Kidney epithelial cell (primary cell): Measurements from ENCODE around the gene TMEM208. TPM values are rescaled to one million over a fixed set of nuclear protein-coding genes. Genes with fewer than 3 reads are reported as not detected.

ENCODE experiments used
- DNase-seq: peaks from one replicate; pipeline ENCODE4 v3.0.0-alpha.2; 2010; ENCODE audit warnings: low read depth
- H3K27me3 ChIP-seq: 2 replicates; pipeline ENCODE4 v1.6.0; 2011; ENCODE audit warnings: low read length; ENCODE audit not compliant: control insufficient read depth, insufficient read depth
- H3K36me3 ChIP-seq: 2 replicates; pipeline ENCODE4 v1.5.1; 2011; ENCODE audit warnings: low read length; ENCODE audit not compliant: control insufficient read depth, insufficient read depth
- H3K4me3 ChIP-seq: 2 replicates; pipeline ENCODE4 v1.5.1; 2011; ENCODE audit warnings: low read depth, mild to moderate bottlenecking, control low read depth, low read length
- total RNA-seq: library from RNA; depleted of rRNA; stranded (reverse); fragments of >200 nt; gene quantifications from 2 replicates; pipeline ENCODE4 v1.2.3, GENCODE V29; 2015
- TF ChIP-seq, protein P1 (sequence below): IDR thresholded peaks from 2 replicates; pipeline ENCODE4 v1.5.1; 2011; ENCODE audit warnings: mild to moderate bottlenecking, moderate library complexity, low read length, control low read depth, inconsistent platforms; ENCODE audit not compliant: insufficient read depth, poor library complexity, severe bottlenecking

Gene TMEM208
- 55.9 and 59.3 TPM in 2 replicates for total RNA-seq

DNA sequence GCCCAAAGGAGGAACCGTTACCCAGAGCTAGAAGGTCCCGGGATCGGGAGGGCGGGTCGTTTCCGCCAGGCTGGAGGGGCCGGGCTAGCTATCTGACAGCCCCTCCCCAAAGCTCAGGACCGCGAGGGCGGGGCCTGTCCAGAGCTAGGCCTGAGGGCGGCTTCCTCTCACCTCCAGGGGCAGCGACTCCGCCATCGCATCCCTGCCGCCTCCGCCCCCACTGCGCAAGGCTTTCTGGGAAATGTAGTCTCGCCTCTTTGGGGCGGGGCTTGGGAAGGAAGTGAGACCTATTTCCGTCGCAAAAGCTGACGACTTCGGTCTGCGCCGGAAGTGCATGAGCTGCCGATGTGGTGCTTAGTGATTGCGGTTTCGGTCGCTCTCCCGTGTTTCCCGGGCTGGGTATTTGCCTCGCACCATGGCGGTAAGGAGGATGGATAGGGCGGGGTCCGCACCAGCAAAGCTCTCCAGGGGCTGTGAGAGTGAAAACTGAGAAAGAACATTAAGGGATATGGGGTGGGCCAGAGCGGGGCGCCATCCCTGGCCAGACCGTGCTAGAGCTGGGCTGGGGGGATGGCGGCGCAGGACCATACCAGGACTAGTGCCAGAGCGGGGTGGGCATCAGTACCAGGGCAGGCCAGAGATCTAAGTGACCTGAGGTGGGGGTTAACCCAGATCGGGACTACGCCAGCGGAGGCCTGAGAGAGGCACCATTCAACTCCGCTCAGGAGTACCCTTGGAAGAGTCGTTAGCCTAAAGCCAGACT, at the start of gene TMEM208:
TSS of gene TMEM208 (plus strand) at position 327 of the 763 bp plus-strand sequence. CDS start at position 416, 89 bp downstream.
- DNase-seq = peak; percentile 93
- Histone ChIP-seq H3K36me3 (peaks cover 4% of the 10 kb centered on the region), H3K4me3 (peak within 1 kb of the TSS; percentile 99), H3K27me3 (no peaks in the 10 kb centered on the region)
- TF ChIP-seq, protein P1, sequence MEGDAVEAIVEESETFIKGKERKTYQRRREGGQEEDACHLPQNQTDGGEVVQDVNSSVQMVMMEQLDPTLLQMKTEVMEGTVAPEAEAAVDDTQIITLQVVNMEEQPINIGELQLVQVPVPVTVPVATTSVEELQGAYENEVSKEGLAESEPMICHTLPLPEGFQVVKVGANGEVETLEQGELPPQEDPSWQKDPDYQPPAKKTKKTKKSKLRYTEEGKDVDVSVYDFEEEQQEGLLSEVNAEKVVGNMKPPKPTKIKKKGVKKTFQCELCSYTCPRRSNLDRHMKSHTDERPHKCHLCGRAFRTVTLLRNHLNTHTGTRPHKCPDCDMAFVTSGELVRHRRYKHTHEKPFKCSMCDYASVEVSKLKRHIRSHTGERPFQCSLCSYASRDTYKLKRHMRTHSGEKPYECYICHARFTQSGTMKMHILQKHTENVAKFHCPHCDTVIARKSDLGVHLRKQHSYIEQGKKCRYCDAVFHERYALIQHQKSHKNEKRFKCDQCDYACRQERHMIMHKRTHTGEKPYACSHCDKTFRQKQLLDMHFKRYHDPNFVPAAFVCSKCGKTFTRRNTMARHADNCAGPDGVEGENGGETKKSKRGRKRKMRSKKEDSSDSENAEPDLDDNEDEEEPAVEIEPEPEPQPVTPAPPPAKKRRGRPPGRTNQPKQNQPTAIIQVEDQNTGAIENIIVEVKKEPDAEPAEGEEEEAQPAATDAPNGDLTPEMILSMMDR = peak; percentile 2

DNA sequence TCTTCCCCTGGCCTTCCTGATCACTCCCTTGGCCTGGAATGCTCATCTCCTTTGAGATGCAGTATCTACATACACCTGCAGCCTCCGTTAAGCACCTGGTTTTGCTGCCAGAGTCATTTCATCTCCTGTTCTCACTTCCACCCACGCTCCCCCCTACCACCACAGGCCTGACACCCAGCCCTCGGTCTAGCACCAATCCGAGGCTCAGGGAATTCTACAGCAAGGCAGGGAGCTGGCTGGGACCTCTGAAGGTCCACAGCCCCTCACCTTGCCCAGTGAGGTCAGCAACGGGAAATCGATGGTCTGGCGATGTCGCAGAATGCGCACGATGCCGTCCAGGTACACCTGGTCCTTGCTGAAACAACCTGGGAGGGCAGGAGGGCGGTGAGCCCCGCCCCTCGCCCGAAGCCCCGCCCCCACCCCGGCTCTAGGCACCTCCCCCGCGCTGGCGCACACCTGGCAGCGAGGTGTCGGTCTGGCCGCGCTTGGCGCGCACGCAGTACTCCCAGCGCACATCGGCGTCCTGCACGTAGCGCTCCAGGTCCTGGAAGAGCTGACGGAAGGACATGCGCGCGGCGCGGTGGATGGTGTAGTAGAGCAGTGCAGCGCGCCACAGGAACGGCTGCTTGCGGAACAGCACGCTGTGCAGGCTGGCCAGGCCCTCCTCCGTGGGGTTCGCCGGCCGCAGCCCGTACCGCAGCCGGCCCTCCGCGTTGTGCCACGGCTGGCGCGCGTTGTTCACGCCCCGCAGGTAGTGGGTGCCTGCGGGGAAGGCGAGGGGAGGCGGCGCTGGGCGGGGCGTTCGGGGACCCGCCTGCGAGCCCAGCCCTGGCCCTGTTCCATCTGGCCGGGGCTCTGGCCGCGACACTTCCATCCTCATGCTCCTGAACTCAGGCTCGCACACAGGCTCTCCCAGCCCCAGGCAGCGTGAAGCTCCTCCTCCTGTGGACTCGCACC, 48.9 kb upstream of the TMEM208 start:
- Histone ChIP-seq H3K27me3 (no peaks in the 10 kb centered on the region), H3K36me3 (no peaks in the 10 kb centered on the region), H3K4me3 (peak overlapping the region; percentile 24)
- DNase-seq = no peak
- TF ChIP-seq, protein P1 = no peak

GRCh38 chr16:67179421-67180080, 47.4 kb upstream of the TMEM208 start:
- TF ChIP-seq, protein P1 = no peak

DNA sequence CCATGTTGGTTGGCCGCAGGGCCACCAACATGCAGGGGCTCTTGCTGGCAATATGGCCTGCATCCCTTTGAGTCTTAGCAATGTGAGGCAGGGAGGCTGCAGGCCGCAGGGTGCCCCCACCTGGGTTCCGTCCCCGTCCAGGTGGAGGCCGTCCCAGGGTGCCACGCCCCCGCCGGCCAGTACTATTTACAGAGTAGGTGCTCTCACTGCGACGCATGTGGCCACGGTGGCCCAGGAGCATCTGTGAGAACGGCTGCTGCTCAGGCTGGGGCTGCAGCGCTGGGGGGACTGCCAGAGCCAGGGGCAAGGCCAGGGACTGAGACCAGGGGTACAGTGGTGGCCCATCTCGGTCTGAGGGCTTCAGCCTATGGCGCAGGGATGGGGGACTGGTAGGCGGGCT, 46.8 kb upstream of the TMEM208 start:
- Histone ChIP-seq H3K27me3 (peaks cover 6% of the 10 kb centered on the region), H3K36me3 (no peaks in the 10 kb centered on the region), H3K4me3 (no peak overlapping the region)
- no peak for DNase-seq
- TF ChIP-seq, protein P1 = no peak

More at GRCh38 chr16:67179421-67180080, 47.4 kb upstream of the TMEM208 start:
- no peak for DNase-seq
- Histone ChIP-seq H3K27me3 (no peaks in the 10 kb centered on the region), H3K4me3 (no peak overlapping the region), H3K36me3 (no peaks in the 10 kb centered on the region)

- DNase-seq = no peak
- no peaks in the 10 kb centered on the region for H3K36me3 ChIP-seq
- no peak overlapping the region for H3K4me3 ChIP-seq
- TF ChIP-seq, protein P1 = no peak
- H3K27me3 ChIP-seq = peaks cover 6% of the 10 kb centered on the region
Measured at GRCh38 chr16:67181346-67181745, 45.6 kb upstream of the TMEM208 start.
